Keratinocyte (primary cell): Measurements from ENCODE around the gene COMMD2. TPM values are rescaled to one million over a fixed set of nuclear protein-coding genes. Genes with fewer than 3 reads are reported as not detected.

Source experiments
- DNase-seq: peaks from one replicate; pipeline ENCODE4 v3.0.0-alpha.2; 2011; ENCODE audit warnings: low read depth, missing footprints, low spot score
- FAIRE-seq: peaks from 2 replicates; lab custom pipeline; 2011; peaks lifted over from hg19 to GRCh38; lab: Jason Lieb, UNC
- H2AFZ ChIP-seq: 2 replicates; pipeline ENCODE4 v1.6.0; 2012; ENCODE audit warnings: low read length, control low read depth, inconsistent platforms; ENCODE audit not compliant: control insufficient read depth
- H3K27ac ChIP-seq: 2 replicates; pipeline ENCODE4 v1.5.1; 2011; ENCODE audit warnings: low read length; ENCODE audit not compliant: control insufficient read depth, insufficient read depth
- H3K27me3 ChIP-seq: 3 replicates; pipeline ENCODE4 v1.6.0; 2011; ENCODE audit warnings: low read length; ENCODE audit not compliant: control insufficient read depth, insufficient read depth; ENCODE audit errors: extremely low read depth
- H3K36me3 ChIP-seq, 2 experiments: 2 replicates in 1 of 2; 3 replicates in 1 of 2; pipeline ENCODE4 v1.5.1; 2011; ENCODE audit warnings: low read length in 2 of 2, mild to moderate bottlenecking in 1 of 2; ENCODE audit not compliant: control insufficient read depth in 2 of 2, insufficient read depth in 2 of 2; ENCODE audit errors: extremely low read depth in 1 of 2
- H3K4me1 ChIP-seq: 3 replicates; pipeline ENCODE4 v1.5.1; 2011; ENCODE audit warnings: low read length; ENCODE audit not compliant: control insufficient read depth, insufficient read depth; ENCODE audit errors: extremely low read depth
- H3K4me2 ChIP-seq: 3 replicates; pipeline ENCODE4 v1.6.0; 2011; ENCODE audit warnings: low read depth, low read length; ENCODE audit not compliant: control insufficient read depth, insufficient read depth; ENCODE audit errors: extremely low read depth
- H3K4me3 ChIP-seq, 3 experiments: fragments of 200-600 bp in 1 of 3; sonication (generic) in 1 of 3; 2 replicates in 2 of 3; 3 replicates in 1 of 3; pipeline ENCODE4 v1.5.1; 2011 to 2016; ENCODE audit warnings: low read length in 3 of 3, mild to moderate bottlenecking in 3 of 3, control low read depth in 2 of 3, inconsistent platforms in 1 of 3, low read depth in 1 of 3, mixed read lengths in 1 of 3, mixed run types in 1 of 3, moderate library complexity in 1 of 3; ENCODE audit not compliant: control insufficient read depth in 2 of 3, insufficient read depth in 2 of 3; ENCODE audit errors: extremely low read depth in 1 of 3
- H3K79me2 ChIP-seq: 2 replicates; pipeline ENCODE4 v1.6.0; 2012; ENCODE audit warnings: low read length; ENCODE audit not compliant: control insufficient read depth, insufficient read depth
- H3K9ac ChIP-seq: 3 replicates; pipeline ENCODE4 v1.6.0; 2011; ENCODE audit warnings: low read length; ENCODE audit not compliant: control insufficient read depth, insufficient read depth; ENCODE audit errors: extremely low read depth
- H3K9me1 ChIP-seq: 3 replicates; pipeline ENCODE4 v1.6.0; 2011; ENCODE audit warnings: low read length; ENCODE audit not compliant: control insufficient read depth, insufficient read depth; ENCODE audit errors: extremely low read depth
- H3K9me3 ChIP-seq: 2 replicates; pipeline ENCODE4 v1.5.1; 2012; ENCODE audit warnings: low read depth, low read length; ENCODE audit not compliant: control insufficient read depth
- H4K20me1 ChIP-seq: 3 replicates; pipeline ENCODE4 v1.6.0; 2011; ENCODE audit warnings: low read length; ENCODE audit not compliant: control insufficient read depth, insufficient read depth; ENCODE audit errors: extremely low read depth
- CTCF ChIP-seq, 3 experiments: IDR thresholded peaks in 1 of 3; conservative IDR thresholded peaks in 1 of 3; optimal IDR thresholded peaks in 1 of 3; 2 replicates in 2 of 3; 3 replicates in 1 of 3; pipeline versions ENCODE3 to v1.5.1; 2011; ENCODE audit warnings: low read length in 3 of 3, mild to moderate bottlenecking in 3 of 3, moderate library complexity in 2 of 3, control low read depth in 1 of 3, inconsistent platforms in 1 of 3; ENCODE audit not compliant: insufficient read depth in 2 of 3; ENCODE audit errors: extremely low read depth in 1 of 3
- EZH2 ChIP-seq: IDR thresholded peaks from one replicate; pipeline ENCODE4 v1.6.1; 2012; ENCODE audit warnings: inconsistent platforms, mild to moderate bottlenecking, low read length, moderate library complexity
- dilution Hi-C: fragments of 300-500 bp; cut with MboI; formaldehyde crosslinking; loops from one replicate; pipeline ENCODE4 v1.7.0; 2020; ENCODE audit warnings: low sequenced_read_pairs; ENCODE audit not compliant: extremely low pct_ligation_motif_present
- polyA plus RNA-seq, 5 experiments: library from polyadenylated mRNA; depleted of rRNA in 3 of 5; stranded (reverse) in 3 of 5; stranded (forward) in 1 of 5; unstranded in 1 of 5; fragments of >200 nt; gene quantifications; 1 replicate in 1 of 5; 2 replicates in 3 of 5; 3 replicates in 1 of 5; pipeline versions ENCODE4 v1.2.1 to v1.2.3, GENCODE V29; 2011 to 2012; ENCODE audit warnings: missing spikeins in 2 of 5, low read depth in 1 of 5, low replicate concordance in 1 of 5

The COMMD2 gene
- polyA plus RNA-seq, 1 donor (not counting 4 experiments of a cell fraction or from before 2014, with no cell fraction given), result 51.0 TPM

- no peaks in the 10 kb centered on the region for H3K9me3 ChIP-seq
- H3K9me1 ChIP-seq, result no peaks in the 10 kb centered on the region
- peak overlapping the region; percentile 91 to 95 (median 92) for H3K4me3 ChIP-seq
- H3K4me2 ChIP-seq, result peak overlapping the region; percentile 97
- H2AFZ ChIP-seq, result peak overlapping the region; percentile 99
- FAIRE-seq, result no peak
- TF ChIP-seq CTCF (optimal IDR thresholded peaks at IDR 0.05 in 1 of 3, IDR thresholded peaks at IDR 0.05 in 1 of 3, conservative IDR thresholded peaks at IDR 0.05 in 1 of 3; ENCODE audit: extremely low read depth in 1 of 3, insufficient read depth in 2 of 3, low read length in 3 of 3) (no peak), EZH2 (no peak)
- peak overlapping the region; percentile 91 for H3K9ac ChIP-seq
- no peaks in the 10 kb centered on the region for H3K27me3 ChIP-seq
- peaks cover 6 to 14% of the 10 kb centered on the region in 2 experiments for H3K36me3 ChIP-seq
- H3K79me2 ChIP-seq, result peaks cover 18% of the 10 kb centered on the region
- peaks cover 17% of the 10 kb centered on the region for H3K4me1 ChIP-seq
- H3K27ac ChIP-seq, result peak overlapping the region; percentile 80
- dilution Hi-C loops, result no loop called here
- no peaks in the 10 kb centered on the region for H4K20me1 ChIP-seq
- no peak for DNase-seq
These were observed 738 bp downstream of the COMMD2 start for GRCh38 chr3:149751551-149751950.

GRCh38 chr3:149744606-149745005 is 7.7 kb downstream of the COMMD2 start:
- H3K4me1 ChIP-seq, result no peaks in the 10 kb centered on the region
- no peak for DNase-seq
- FAIRE-seq, result no peak
- peaks cover 11 to 14% of the 10 kb centered on the region in 2 experiments for H3K36me3 ChIP-seq
- no peaks in the 10 kb centered on the region for H3K9me3 ChIP-seq
- dilution Hi-C loops, result no loop called here
- H3K27ac ChIP-seq, result no peak overlapping the region
- no peak overlapping the region for H3K4me3 ChIP-seq
- no peak overlapping the region for H2AFZ ChIP-seq
- no peaks in the 10 kb centered on the region for H3K79me2 ChIP-seq
- TF ChIP-seq CTCF (optimal IDR thresholded peaks at IDR 0.05 in 1 of 3, IDR thresholded peaks at IDR 0.05 in 1 of 3, conservative IDR thresholded peaks at IDR 0.05 in 1 of 3; ENCODE audit: extremely low read depth in 1 of 3, insufficient read depth in 2 of 3, low read length in 3 of 3), result no peak
- no peak for TF ChIP-seq EZH2
- H3K27me3 ChIP-seq, result no peaks in the 10 kb centered on the region
- no peaks in the 10 kb centered on the region for H4K20me1 ChIP-seq
- no peak overlapping the region for H3K4me2 ChIP-seq
- H3K9ac ChIP-seq, result no peak overlapping the region
- H3K9me1 ChIP-seq, result no peaks in the 10 kb centered on the region
